Thoracic aorta (tissue), 2 donors: ENCODE results near the gene MCM6. TPM values are rescaled to one million over a fixed set of nuclear protein-coding genes. Genes with fewer than 3 reads are reported as not detected.
A peak's percentile ranks its signal among the peaks of the same experiment; 100 is the strongest.

ENCODE experiments used
- ATAC-seq: fragments of 150-250 bp; one replicate; pipeline ENCODE4 v1.8.0; 2017; ENCODE audit warnings: low read depth; ENCODE audit not compliant: insufficient number of reproducible peaks, low FRiP score
- DNase-seq: peaks from one replicate; pipeline ENCODE4 v3.0.0-alpha.2; 2020; ENCODE audit warnings: low spot score
- H3K27ac ChIP-seq, 2 donors: fragments of 200-600 bp; sonication (generic); 1 replicate in 1 of 2; 2 replicates in 1 of 2; pipeline ENCODE4 v1.5.1; 2016; ENCODE audit warnings: mild to moderate bottlenecking in 2 of 2, moderate library complexity in 2 of 2
- H3K27me3 ChIP-seq: fragments of 200-600 bp; sonication (generic); replicated peaks from 2 replicates; pipeline ENCODE4 v1.6.0; 2016; ENCODE audit warnings: mild to moderate bottlenecking; ENCODE audit not compliant: insufficient read depth
- H3K36me3 ChIP-seq: fragments of 200-600 bp; sonication (generic); one replicate; pipeline ENCODE4 v1.5.1; 2016
- H3K4me1 ChIP-seq, 2 donors: fragments of 200-600 bp; sonication (generic); 1 replicate in 1 of 2; 2 replicates in 1 of 2; pipeline versions ENCODE4 v1.5.1 to v1.6.0; 2016; ENCODE audit warnings: low read depth in 2 of 2, mild to moderate bottlenecking in 1 of 2; ENCODE audit not compliant: control insufficient read depth in 1 of 2
- H3K4me3 ChIP-seq: fragments of 200-600 bp; sonication (generic); 2 replicates; pipeline ENCODE4 v1.5.1; 2016; ENCODE audit warnings: mild to moderate bottlenecking
- H3K9me3 ChIP-seq: fragments of 200-600 bp; sonication (generic); 2 replicates; pipeline ENCODE4 v1.5.1; 2016
- total RNA-seq, 2 donors: library from RNA; depleted of rRNA; stranded (reverse); fragments of >200 nt; gene quantifications; one replicate each; pipeline versions ENCODE4 v1.1.0 to v1.2.3, GENCODE V29; 2016
- TF ChIP-seq, protein P1 (sequence below): fragments of 200-600 bp; sonication (generic); IDR thresholded peaks from one replicate; pipeline ENCODE4 v1.5.1; 2019; ENCODE audit warnings: antibody characterized with exemption

MCM6 gene
- total RNA-seq, 2 donors from 2014 or later: 8.7 to 16.9 TPM

DNA sequence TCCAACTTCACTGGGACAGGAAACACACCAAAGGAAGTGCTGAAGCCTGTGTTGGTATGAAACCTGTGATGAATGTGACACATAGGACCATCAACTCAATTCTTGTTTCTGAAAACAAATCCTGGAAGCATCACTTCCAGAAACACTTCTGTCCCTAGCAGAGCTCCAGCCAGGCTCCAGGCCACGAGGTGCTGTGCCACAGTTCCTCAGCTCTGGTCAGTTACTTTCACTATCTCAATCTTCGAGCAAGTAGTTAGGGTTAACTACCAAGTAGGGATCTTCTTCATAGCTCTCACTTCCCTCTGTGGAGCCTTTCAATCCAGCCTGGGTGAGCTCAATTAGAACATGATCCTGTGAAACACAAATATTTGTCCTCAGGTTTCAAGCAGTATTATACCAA lies 35.6 kb downstream of the MCM6 start:
- ATAC-seq: no peak

DNA sequence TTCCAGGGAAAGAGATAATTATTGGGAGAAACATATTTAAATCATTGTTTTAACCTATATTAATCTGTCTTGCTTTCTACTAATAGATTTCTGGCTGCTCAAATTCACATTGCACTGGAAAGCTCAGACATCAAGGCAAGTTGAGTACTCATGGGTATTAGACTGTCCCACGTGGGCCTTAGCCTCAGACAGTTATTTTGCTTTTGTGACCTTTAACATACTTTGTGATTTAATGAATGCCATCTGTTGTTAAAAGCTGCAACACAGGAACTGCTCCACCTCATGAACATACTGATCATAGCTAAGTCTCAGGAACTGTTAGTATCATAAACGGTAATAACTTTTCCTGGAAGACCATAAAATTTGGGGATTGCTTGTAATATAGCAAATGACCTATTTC lies 36.5 kb downstream of the MCM6 start:
- no peaks in the 10 kb centered on the region for H3K27me3 ChIP-seq
- H3K4me1 ChIP-seq: peaks cover 0 to 2% of the 10 kb centered on the region in 2 donors
- ATAC-seq (no peak), DNase-seq (no peak)
- H3K4me3 ChIP-seq: no peak overlapping the region
- H3K36me3 ChIP-seq: no peaks in the 10 kb centered on the region
- no peaks in the 10 kb centered on the region for H3K9me3 ChIP-seq
- TF ChIP-seq, protein P1, sequence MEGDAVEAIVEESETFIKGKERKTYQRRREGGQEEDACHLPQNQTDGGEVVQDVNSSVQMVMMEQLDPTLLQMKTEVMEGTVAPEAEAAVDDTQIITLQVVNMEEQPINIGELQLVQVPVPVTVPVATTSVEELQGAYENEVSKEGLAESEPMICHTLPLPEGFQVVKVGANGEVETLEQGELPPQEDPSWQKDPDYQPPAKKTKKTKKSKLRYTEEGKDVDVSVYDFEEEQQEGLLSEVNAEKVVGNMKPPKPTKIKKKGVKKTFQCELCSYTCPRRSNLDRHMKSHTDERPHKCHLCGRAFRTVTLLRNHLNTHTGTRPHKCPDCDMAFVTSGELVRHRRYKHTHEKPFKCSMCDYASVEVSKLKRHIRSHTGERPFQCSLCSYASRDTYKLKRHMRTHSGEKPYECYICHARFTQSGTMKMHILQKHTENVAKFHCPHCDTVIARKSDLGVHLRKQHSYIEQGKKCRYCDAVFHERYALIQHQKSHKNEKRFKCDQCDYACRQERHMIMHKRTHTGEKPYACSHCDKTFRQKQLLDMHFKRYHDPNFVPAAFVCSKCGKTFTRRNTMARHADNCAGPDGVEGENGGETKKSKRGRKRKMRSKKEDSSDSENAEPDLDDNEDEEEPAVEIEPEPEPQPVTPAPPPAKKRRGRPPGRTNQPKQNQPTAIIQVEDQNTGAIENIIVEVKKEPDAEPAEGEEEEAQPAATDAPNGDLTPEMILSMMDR: no peak
- H3K27ac ChIP-seq: no peak overlapping the region

More for the DNA sequence above, 35.6 kb downstream of the MCM6 start:
- Histone ChIP-seq H3K9me3 (no peaks in the 10 kb centered on the region), H3K27ac (no peak overlapping the region), H3K27me3 (no peaks in the 10 kb centered on the region), H3K4me1 (peaks cover 0 to 2% of the 10 kb centered on the region in 2 donors), H3K4me3 (peak overlapping the region; percentile 0), H3K36me3 (peaks cover 3% of the 10 kb centered on the region)
- DNase-seq: no peak
- TF ChIP-seq, protein P1: no peak

DNA sequence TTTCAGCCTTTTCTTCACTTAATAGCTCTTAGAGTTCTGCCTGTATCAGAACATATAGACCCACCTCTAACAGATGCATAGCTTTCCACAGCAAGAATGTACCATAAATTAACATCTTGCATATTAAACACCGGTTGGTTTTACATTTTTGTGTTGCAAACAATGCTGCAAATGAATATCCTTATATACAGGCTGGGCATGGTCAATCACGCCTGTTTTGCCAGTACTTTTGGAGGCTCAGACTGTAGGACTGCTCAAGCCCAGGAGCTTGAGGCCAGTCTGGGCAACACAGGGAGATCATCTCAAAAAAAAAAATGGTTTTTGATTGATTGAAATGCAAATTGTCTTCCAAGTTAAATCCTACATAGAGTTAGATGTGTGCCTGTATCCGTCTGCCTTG lies 37.7 kb downstream of the MCM6 start:
- Histone ChIP-seq H3K27me3 (no peaks in the 10 kb centered on the region), H3K4me3 (no peak overlapping the region), H3K4me1 (peaks cover 0 to 2% of the 10 kb centered on the region in 2 donors), H3K36me3 (no peaks in the 10 kb centered on the region), H3K27ac (no peak overlapping the region), H3K9me3 (no peaks in the 10 kb centered on the region)
- DNase-seq (no peak), ATAC-seq (no peak)
- TF ChIP-seq, protein P1: no peak

DNA sequence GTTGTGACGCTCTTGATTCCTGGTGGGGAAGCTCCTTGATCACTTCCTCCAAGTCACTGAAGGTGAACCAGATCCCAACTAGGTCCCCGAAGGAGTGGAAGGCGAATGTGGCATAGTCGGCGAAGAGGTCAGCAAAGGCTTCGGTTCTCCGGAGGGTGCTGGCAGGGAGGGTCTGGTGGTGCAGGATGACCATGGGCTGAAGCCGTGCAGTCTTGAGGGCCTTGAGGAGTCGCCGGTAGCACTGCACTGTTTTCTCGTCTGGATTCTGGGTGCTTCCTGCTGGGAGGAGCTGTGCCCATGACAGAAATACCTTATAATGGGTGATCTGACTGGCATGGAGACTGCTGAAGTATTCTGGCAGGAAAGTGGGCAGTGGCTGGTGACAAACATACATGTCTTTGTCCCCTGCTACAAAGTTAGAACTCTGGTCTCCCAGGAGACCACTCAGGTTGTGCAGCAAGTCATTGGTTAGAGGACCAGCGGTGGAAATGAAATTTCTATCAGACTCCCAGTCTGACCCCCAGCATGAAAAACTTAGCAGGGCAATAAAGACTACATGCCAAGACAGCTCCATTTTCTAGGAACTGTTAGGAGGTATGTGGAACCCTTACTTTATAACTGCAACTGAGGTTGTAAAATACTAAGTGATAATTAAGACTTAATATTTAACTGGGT lies 39.5 kb downstream of the MCM6 start, which contains the start of gene LCT:
LCT (minus strand) TSS at position 589 of the 675 bp plus-strand sequence; CDS start at position 574, 15 bp downstream.
- TF ChIP-seq, protein P1: no peak
- H3K27me3 ChIP-seq: no peaks in the 10 kb centered on the region
- DNase-seq: no peak

DNA sequence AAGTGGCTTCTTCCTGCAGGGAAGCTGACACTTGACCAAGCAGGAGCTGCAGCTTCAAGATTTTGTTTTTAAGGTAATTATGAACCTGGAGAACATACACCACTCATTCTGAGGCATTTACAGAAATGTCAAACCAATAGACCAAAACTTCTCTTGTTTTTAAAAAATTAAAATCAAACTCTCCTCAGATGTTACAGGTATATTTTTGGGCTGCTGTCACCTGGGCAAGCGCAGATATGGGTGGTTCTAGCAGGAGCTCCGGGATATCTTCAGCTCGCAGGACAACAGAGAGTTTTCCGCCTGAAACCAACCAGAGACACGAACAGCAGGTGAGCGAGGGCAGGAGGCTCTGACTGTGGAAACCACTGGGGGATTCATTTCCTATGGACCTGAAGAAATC lies 43.4 kb downstream of the MCM6 start:
- H3K27me3 ChIP-seq: no peaks in the 10 kb centered on the region
- DNase-seq (no peak), ATAC-seq (no peak)
- no peaks in the 10 kb centered on the region for H3K4me1 ChIP-seq
- no peaks in the 10 kb centered on the region for H3K36me3 ChIP-seq
- no peak overlapping the region for H3K4me3 ChIP-seq
- H3K9me3 ChIP-seq: no peaks in the 10 kb centered on the region
- no peak overlapping the region for H3K27ac ChIP-seq
- TF ChIP-seq, protein P1: no peak

More for the DNA sequence above, 39.5 kb downstream of the MCM6 start, which contains the start of gene LCT:
- Histone ChIP-seq H3K4me1 (peaks cover 0 to 2% of the 10 kb centered on the region in 2 donors), H3K4me3 (no peak within 1 kb of the TSS), H3K9me3 (no peaks in the 10 kb centered on the region), H3K36me3 (no peaks in the 10 kb centered on the region), H3K27ac (no peak within 1 kb of the TSS)
- ATAC-seq: peak; percentile 34
